Liver (tissue), 9 donors: ENCODE measurements around the gene GLOD5. TPM values are rescaled to one million over a fixed set of nuclear protein-coding genes. Genes with fewer than 3 reads are reported as not detected.

Experiments used
- DNase-seq: peaks from one replicate; pipeline ENCODE4 v3.0.0-alpha.2; 2017; ENCODE audit warnings: low spot score
- H3K27ac ChIP-seq, 2 donors: one replicate each; pipeline ENCODE4 v1.7.0; 2013; ENCODE audit warnings: inconsistent platforms in 2 of 2, low read length in 2 of 2, control low read depth in 1 of 2, low read depth in 1 of 2, mild to moderate bottlenecking in 1 of 2
- H3K27me3 ChIP-seq, 4 donors: one replicate each; pipeline versions ENCODE4 v1.6.1 to v1.7.0; 2013; ENCODE audit warnings: low read length in 3 of 4, inconsistent platforms in 1 of 4, mild to moderate bottlenecking in 1 of 4, moderate library complexity in 1 of 4; ENCODE audit not compliant: control insufficient read depth in 4 of 4, insufficient read depth in 4 of 4
- H3K36me3 ChIP-seq, 4 donors: one replicate each; pipeline versions ENCODE4 v1.6.1 to v1.7.0; 2013; ENCODE audit warnings: low read length in 3 of 4, mild to moderate bottlenecking in 3 of 4, low read depth in 1 of 4, moderate library complexity in 1 of 4; ENCODE audit not compliant: control insufficient read depth in 4 of 4, insufficient read depth in 3 of 4
- H3K4me1 ChIP-seq, 4 donors: one replicate each; pipeline versions ENCODE4 v1.6.1 to v1.7.0; 2013; ENCODE audit warnings: low read length in 3 of 4, mild to moderate bottlenecking in 3 of 4, moderate library complexity in 1 of 4; ENCODE audit not compliant: control insufficient read depth in 4 of 4, insufficient read depth in 4 of 4
- H3K4me3 ChIP-seq, 3 donors: one replicate each; pipeline versions ENCODE4 v1.6.1 to v1.7.0; 2013; ENCODE audit warnings: low read length in 3 of 3, control low read depth in 1 of 3, low read depth in 1 of 3, mild to moderate bottlenecking in 1 of 3
- H3K9ac ChIP-seq, 2 donors: one replicate each; pipeline ENCODE4 v1.7.0; 2013; ENCODE audit warnings: low read length in 2 of 2, mild to moderate bottlenecking in 2 of 2, moderate library complexity in 2 of 2, control low read depth in 1 of 2, low read depth in 1 of 2
- H3K9me3 ChIP-seq, 4 donors: one replicate each; pipeline versions ENCODE4 v1.6.1 to v1.7.0; 2013; ENCODE audit warnings: low read length in 3 of 4; ENCODE audit not compliant: control insufficient read depth in 4 of 4
- CTCF ChIP-seq: fragments of 150-350 bp; IDR thresholded peaks from 2 replicates; pipeline ENCODE4 v1.5.1; 2017; ENCODE audit warnings: improper control_type of control experiment, low read depth, low read length; ENCODE audit not compliant: missing input control
- FOXA2 ChIP-seq: IDR thresholded peaks from 2 replicates; pipeline ENCODE4 v1.6.1; 2016; ENCODE audit warnings: antibody characterized with exemption
- GABPA ChIP-seq, 2 donors: IDR thresholded peaks in 1 of 2; conservative IDR thresholded peaks in 1 of 2; 2 replicates each; pipeline ENCODE4 v1.6.1; 2016; ENCODE audit warnings: antibody characterized with exemption in 2 of 2, mild to moderate bottlenecking in 1 of 2, moderate library complexity in 1 of 2
- HNF4G ChIP-seq: IDR thresholded peaks from 2 replicates; pipeline ENCODE4 v1.6.1; 2016; ENCODE audit warnings: antibody characterized with exemption
- MAX ChIP-seq: IDR thresholded peaks from 2 replicates; pipeline ENCODE4 v1.6.1; 2016; ENCODE audit warnings: antibody characterized with exemption
- NR2F2 ChIP-seq: IDR thresholded peaks from 2 replicates; pipeline ENCODE4 v1.6.1; 2016; ENCODE audit warnings: antibody characterized with exemption
- RAD21 ChIP-seq, 2 donors: IDR thresholded peaks; 2 replicates each; pipeline ENCODE4 v1.6.1; 2016; ENCODE audit warnings: antibody characterized with exemption in 2 of 2, mild to moderate bottlenecking in 2 of 2
- RXRA ChIP-seq, 2 donors: IDR thresholded peaks; 2 replicates each; pipeline ENCODE4 v1.6.1; 2017 to 2018; ENCODE audit warnings: antibody characterized with exemption in 2 of 2, mild to moderate bottlenecking in 1 of 2
- SP1 ChIP-seq: IDR thresholded peaks from 2 replicates; pipeline ENCODE4 v1.6.1; 2018; ENCODE audit warnings: antibody characterized with exemption, mild to moderate bottlenecking
- TAF1 ChIP-seq: conservative IDR thresholded peaks from 2 replicates; pipeline ENCODE4 v1.6.1; 2016; ENCODE audit warnings: antibody characterized with exemption, mild to moderate bottlenecking
- YY1 ChIP-seq: IDR thresholded peaks from 2 replicates; pipeline ENCODE4 v1.6.1; 2016; ENCODE audit warnings: antibody characterized with exemption, mild to moderate bottlenecking
- ZBTB33 ChIP-seq: IDR thresholded peaks from 2 replicates; pipeline ENCODE4 v1.6.1; 2016; ENCODE audit warnings: antibody characterized with exemption
- WGBS: extraction: QIAGEN DNeasy Blood & Tissue Kit; methylation state at CpG from one replicate; pipeline ENCODE4 v1.1.7; 2013; 5-methylcytosine and 5-hydroxymethylcytosine counted together
- polyA plus RNA-seq, 2 donors: library from polyadenylated mRNA; stranded (reverse) in 1 of 2; unstranded in 1 of 2; fragments of 200-250 nt in 1 of 2; fragments of >200 nt in 1 of 2; fragmentation: Nextera tagmentation in 1 of 2; extraction: Ambion mirVana in 1 of 2; gene quantifications; one replicate each; pipeline versions ENCODE4 v1.2.1 to v1.2.3, GENCODE V29; 2013 to 2015
- total RNA-seq, 2 donors: library from RNA; depleted of rRNA; stranded (reverse); fragments of >200 nt; gene quantifications; one replicate each; pipeline ENCODE4 v1.2.3, GENCODE V29; 2014
- donor health status: healthy.
- donor health status: healthy.
- donor health status: healthy.
- donor health status: healthy.
- donor health status: healthy.

GLOD5 gene
- total and polyA plus RNA-seq, 4 donors = 0.67 to 3.4 (median 2.1) TPM; not detected in 1

- Histone ChIP-seq H3K4me1 (no peaks in the 10 kb centered on the region), H3K9me3 (no peaks in the 10 kb centered on the region), H3K4me3 (no peak overlapping the region), H3K9ac (no peak overlapping the region), H3K27ac (no peak overlapping the region), H3K27me3 (peaks cover 0 to 3% (median 0%) of the 10 kb centered on the region in 4 donors), H3K36me3 (no peaks in the 10 kb centered on the region)
- WGBS = 91% methylated on average over 4 of the region's 4 CpGs
- no peak for TF ChIP-seq TAF1
- TF ChIP-seq RAD21 (IDR thresholded peaks at IDR 0.05) = no peak
- no peak for TF ChIP-seq ZBTB33
- DNase-seq = no peak
Observed at GRCh38 chrX:48793935-48794334, 32.4 kb downstream of the GLOD5 start.

- WGBS = 89% methylated on average over 12 of the region's 12 CpGs
- Histone ChIP-seq H3K27ac (no peak overlapping the region), H3K9me3 (no peaks in the 10 kb centered on the region)
Observed at GRCh38 chrX:48794340-48794910, 32.9 kb downstream of the GLOD5 start.

More at GRCh38 chrX:48794340-48794910, 32.9 kb downstream of the GLOD5 start:
- no peak overlapping the region for H3K4me3 ChIP-seq
- no peak for TF ChIP-seq HNF4G
- TF ChIP-seq RXRA (IDR thresholded peaks at IDR 0.05) = no peak
- no peak for TF ChIP-seq GABPA (IDR thresholded peaks at IDR 0.05 in 1 of 2, conservative IDR thresholded peaks at IDR 0.05 in 1 of 2)
- no peak for TF ChIP-seq YY1
- TF ChIP-seq SP1 = no peak
- TF ChIP-seq CTCF = no peak
- no peak for TF ChIP-seq MAX
- no peak for TF ChIP-seq NR2F2
- no peak for TF ChIP-seq FOXA2
- no peak for TF ChIP-seq ZBTB33
- peaks cover 0 to 3% (median 0%) of the 10 kb centered on the region in 4 donors for H3K27me3 ChIP-seq
- no peaks in the 10 kb centered on the region for H3K36me3 ChIP-seq
- no peak overlapping the region for H3K9ac ChIP-seq
- H3K4me1 ChIP-seq = no peaks in the 10 kb centered on the region
- no peak for DNase-seq
